WTC11 (cell line): Measurements from ENCODE around the gene MARK3. TPM values are rescaled to one million over a fixed set of nuclear protein-coding genes. Genes with fewer than 3 reads are reported as not detected.

Source experiments
- ATAC-seq: fragments of 200-7000 bp; cut with Tn5 transposase; 2 replicates; pipeline ENCODE4 v1.10.0; 2021; ENCODE audit warnings: mild to moderate bottlenecking, moderate library complexity
- CTCF ChIA-PET: fragments of 300-600 bp; sonication (Branson Sonifier 250); formaldehyde crosslinking; loops from one replicate; lab custom pipeline; 2021; ENCODE audit warnings: antibody characterized with exemption; lab: Charles Lee
- POLR2A ChIA-PET: fragments of 350-600 bp; sonication (Branson Sonifier 250); formaldehyde crosslinking; loops from one replicate; lab custom pipeline; 2021; ENCODE audit warnings: antibody characterized with exemption; lab: Charles Lee
- DNase-seq: peaks from one replicate; pipeline ENCODE4 v3.0.0; 2021; ENCODE audit warnings: low spot score
- H3K27ac Mint-ChIP-seq: 2 replicates; pipeline ENCODE4 v1.8.0; 2021; ENCODE audit warnings: mixed read lengths
- H3K27me3 Mint-ChIP-seq: 2 replicates; pipeline ENCODE4 v1.8.0; 2021; ENCODE audit warnings: low read depth, mild to moderate bottlenecking, moderate library complexity, mixed read lengths
- H3K36me3 Mint-ChIP-seq: 2 replicates; pipeline ENCODE4 v1.8.0; 2021; ENCODE audit warnings: mixed read lengths
- H3K4me1 Mint-ChIP-seq: 2 replicates; pipeline ENCODE4 v1.8.0; 2022; ENCODE audit warnings: mixed read lengths
- H3K4me3 Mint-ChIP-seq: 2 replicates; pipeline ENCODE4 v1.8.0; 2021; ENCODE audit warnings: mild to moderate bottlenecking, moderate library complexity, mixed read lengths
- H3K9me3 Mint-ChIP-seq: 2 replicates; pipeline ENCODE4 v1.8.0; 2021; ENCODE audit warnings: mixed read lengths
- CBFB ChIP-seq: sonication (generic); formaldehyde crosslinking; IDR thresholded peaks from 2 replicates; pipeline ENCODE4 v1.8.1; 2022; ENCODE audit warnings: mild to moderate bottlenecking, low read depth, missing genetic modification reagents
- CREB1 ChIP-seq: sonication (generic); formaldehyde crosslinking; IDR thresholded peaks from 2 replicates; pipeline ENCODE4 v1.8.0; 2023; ENCODE audit warnings: mild to moderate bottlenecking, missing genetic modification reagents
- FOXJ3 ChIP-seq: sonication (generic); formaldehyde crosslinking; IDR thresholded peaks from 2 replicates; pipeline ENCODE4 v1.9.0; 2021; ENCODE audit warnings: missing genetic modification reagents, mild to moderate bottlenecking, borderline replicate concordance
- NR2C2 ChIP-seq: sonication (generic); formaldehyde crosslinking; IDR thresholded peaks from 2 replicates; pipeline ENCODE4 v1.8.0; 2022; ENCODE audit warnings: mild to moderate bottlenecking, missing genetic modification reagents
- NR3C1 ChIP-seq: sonication (generic); formaldehyde crosslinking; conservative IDR thresholded peaks from 2 replicates; pipeline ENCODE4 v1.8.1; 2023; ENCODE audit warnings: low read depth, mild to moderate bottlenecking, missing genetic modification reagents
- RELA ChIP-seq: sonication (generic); formaldehyde crosslinking; IDR thresholded peaks from 2 replicates; pipeline ENCODE4 v1.8.1; 2022; ENCODE audit warnings: missing genetic modification reagents, mild to moderate bottlenecking, borderline replicate concordance
- SOX15 ChIP-seq: fragments of 250-450 bp; sonication (Bioruptor Pico); IDR thresholded peaks from 2 replicates; pipeline ENCODE4 v1.9.0; 2021; ENCODE audit warnings: mild to moderate bottlenecking
- SP1 ChIP-seq: sonication (generic); formaldehyde crosslinking; conservative IDR thresholded peaks from 2 replicates; pipeline ENCODE4 v1.8.1; 2022; ENCODE audit warnings: missing genetic modification reagents
- STAT6 ChIP-seq: sonication (generic); formaldehyde crosslinking; conservative IDR thresholded peaks from 2 replicates; pipeline ENCODE4 v1.8.1; 2023; ENCODE audit warnings: mild to moderate bottlenecking, low read depth, missing genetic modification reagents, moderate library complexity
- TCF7 ChIP-seq: sonication (generic); formaldehyde crosslinking; IDR thresholded peaks from 2 replicates; pipeline ENCODE4 v1.8.0; 2022; ENCODE audit warnings: mild to moderate bottlenecking, low read depth, missing genetic modification reagents, moderate library complexity
- TP53 ChIP-seq: sonication (generic); formaldehyde crosslinking; IDR thresholded peaks from 2 replicates; pipeline ENCODE4 v1.8.1; 2023; ENCODE audit warnings: mild to moderate bottlenecking, missing genetic modification reagents
- ZNF317 ChIP-seq: sonication (generic); formaldehyde crosslinking; IDR thresholded peaks from 2 replicates; pipeline ENCODE4 v1.8.1; 2023; ENCODE audit warnings: low read depth, mild to moderate bottlenecking, moderate library complexity, missing genetic modification reagents, borderline replicate concordance
- total RNA-seq: library from RNA; stranded (reverse); gene quantifications from 3 replicates; pipeline ENCODE4 v1.2.3, GENCODE V29; 2021
- TF ChIP-seq, protein P1 (sequence below): fragments of 250-450 bp; sonication (Bioruptor Pico); IDR thresholded peaks from 2 replicates; pipeline ENCODE4 v1.9.0; 2021; ENCODE audit warnings: mild to moderate bottlenecking, borderline replicate concordance
- TF ChIP-seq, protein P2 (sequence below): sonication (generic); formaldehyde crosslinking; IDR thresholded peaks from 2 replicates; pipeline ENCODE4 v1.8.0; 2022; ENCODE audit warnings: mild to moderate bottlenecking, missing genetic modification reagents
- TF ChIP-seq, protein P3 (sequence below): sonication (generic); formaldehyde crosslinking; IDR thresholded peaks from 2 replicates; pipeline ENCODE4 v1.8.1; 2022; ENCODE audit warnings: mild to moderate bottlenecking, moderate library complexity, missing genetic modification reagents
- TF ChIP-seq, protein P4 (sequence below): sonication (generic); formaldehyde crosslinking; IDR thresholded peaks from 2 replicates; pipeline ENCODE4 v1.8.1; 2023; ENCODE audit warnings: mild to moderate bottlenecking, missing genetic modification reagents, moderate library complexity
- TF ChIP-seq, protein P5 (sequence below): sonication (generic); formaldehyde crosslinking; IDR thresholded peaks from 2 replicates; pipeline ENCODE4 v1.8.0; 2022; ENCODE audit warnings: missing genetic modification reagents

MARK3 gene
- total RNA-seq, 1 experiment from 2014 or later, result 93.7 TPM

GRCh38 chr14:103495854-103496253 is 110.6 kb downstream of the MARK3 start:
- no peak for ATAC-seq
- CTCF ChIA-PET, result interaction anchor here (0.6 kb wide), 1 partner anchor 64 kb away, joined by 4 read pairs; no protein-coding TSS in a partner anchor
- TF ChIP-seq SP1 (no peak), STAT6 (CRISPR knock-in tag) (no peak), NR3C1 (no peak), TP53 (no peak), FOXJ3 (CRISPR knock-in tag) (no peak), RELA (no peak), ZNF317 (CRISPR knock-in tag) (no peak), SOX15 (CRISPR knock-in tag) (no peak), CBFB (CRISPR knock-in tag) (no peak), NR2C2 (CRISPR knock-in tag) (no peak), TCF7 (no peak), CREB1 (no peak)
- TF ChIP-seq, protein P1, sequence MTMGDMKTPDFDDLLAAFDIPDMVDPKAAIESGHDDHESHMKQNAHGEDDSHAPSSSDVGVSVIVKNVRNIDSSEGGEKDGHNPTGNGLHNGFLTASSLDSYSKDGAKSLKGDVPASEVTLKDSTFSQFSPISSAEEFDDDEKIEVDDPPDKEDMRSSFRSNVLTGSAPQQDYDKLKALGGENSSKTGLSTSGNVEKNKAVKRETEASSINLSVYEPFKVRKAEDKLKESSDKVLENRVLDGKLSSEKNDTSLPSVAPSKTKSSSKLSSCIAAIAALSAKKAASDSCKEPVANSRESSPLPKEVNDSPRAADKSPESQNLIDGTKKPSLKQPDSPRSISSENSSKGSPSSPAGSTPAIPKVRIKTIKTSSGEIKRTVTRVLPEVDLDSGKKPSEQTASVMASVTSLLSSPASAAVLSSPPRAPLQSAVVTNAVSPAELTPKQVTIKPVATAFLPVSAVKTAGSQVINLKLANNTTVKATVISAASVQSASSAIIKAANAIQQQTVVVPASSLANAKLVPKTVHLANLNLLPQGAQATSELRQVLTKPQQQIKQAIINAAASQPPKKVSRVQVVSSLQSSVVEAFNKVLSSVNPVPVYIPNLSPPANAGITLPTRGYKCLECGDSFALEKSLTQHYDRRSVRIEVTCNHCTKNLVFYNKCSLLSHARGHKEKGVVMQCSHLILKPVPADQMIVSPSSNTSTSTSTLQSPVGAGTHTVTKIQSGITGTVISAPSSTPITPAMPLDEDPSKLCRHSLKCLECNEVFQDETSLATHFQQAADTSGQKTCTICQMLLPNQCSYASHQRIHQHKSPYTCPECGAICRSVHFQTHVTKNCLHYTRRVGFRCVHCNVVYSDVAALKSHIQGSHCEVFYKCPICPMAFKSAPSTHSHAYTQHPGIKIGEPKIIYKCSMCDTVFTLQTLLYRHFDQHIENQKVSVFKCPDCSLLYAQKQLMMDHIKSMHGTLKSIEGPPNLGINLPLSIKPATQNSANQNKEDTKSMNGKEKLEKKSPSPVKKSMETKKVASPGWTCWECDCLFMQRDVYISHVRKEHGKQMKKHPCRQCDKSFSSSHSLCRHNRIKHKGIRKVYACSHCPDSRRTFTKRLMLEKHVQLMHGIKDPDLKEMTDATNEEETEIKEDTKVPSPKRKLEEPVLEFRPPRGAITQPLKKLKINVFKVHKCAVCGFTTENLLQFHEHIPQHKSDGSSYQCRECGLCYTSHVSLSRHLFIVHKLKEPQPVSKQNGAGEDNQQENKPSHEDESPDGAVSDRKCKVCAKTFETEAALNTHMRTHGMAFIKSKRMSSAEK (CRISPR knock-in tag), result no peak
- TF ChIP-seq, protein P2, sequence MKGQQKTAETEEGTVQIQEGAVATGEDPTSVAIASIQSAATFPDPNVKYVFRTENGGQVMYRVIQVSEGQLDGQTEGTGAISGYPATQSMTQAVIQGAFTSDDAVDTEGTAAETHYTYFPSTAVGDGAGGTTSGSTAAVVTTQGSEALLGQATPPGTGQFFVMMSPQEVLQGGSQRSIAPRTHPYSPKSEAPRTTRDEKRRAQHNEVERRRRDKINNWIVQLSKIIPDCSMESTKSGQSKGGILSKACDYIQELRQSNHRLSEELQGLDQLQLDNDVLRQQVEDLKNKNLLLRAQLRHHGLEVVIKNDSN, result no peak
- TF ChIP-seq, protein P3, sequence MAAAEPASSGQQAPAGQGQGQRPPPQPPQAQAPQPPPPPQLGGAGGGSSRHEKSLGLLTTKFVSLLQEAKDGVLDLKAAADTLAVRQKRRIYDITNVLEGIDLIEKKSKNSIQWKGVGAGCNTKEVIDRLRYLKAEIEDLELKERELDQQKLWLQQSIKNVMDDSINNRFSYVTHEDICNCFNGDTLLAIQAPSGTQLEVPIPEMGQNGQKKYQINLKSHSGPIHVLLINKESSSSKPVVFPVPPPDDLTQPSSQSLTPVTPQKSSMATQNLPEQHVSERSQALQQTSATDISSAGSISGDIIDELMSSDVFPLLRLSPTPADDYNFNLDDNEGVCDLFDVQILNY (CRISPR knock-in tag), result no peak
- TF ChIP-seq, protein P4, sequence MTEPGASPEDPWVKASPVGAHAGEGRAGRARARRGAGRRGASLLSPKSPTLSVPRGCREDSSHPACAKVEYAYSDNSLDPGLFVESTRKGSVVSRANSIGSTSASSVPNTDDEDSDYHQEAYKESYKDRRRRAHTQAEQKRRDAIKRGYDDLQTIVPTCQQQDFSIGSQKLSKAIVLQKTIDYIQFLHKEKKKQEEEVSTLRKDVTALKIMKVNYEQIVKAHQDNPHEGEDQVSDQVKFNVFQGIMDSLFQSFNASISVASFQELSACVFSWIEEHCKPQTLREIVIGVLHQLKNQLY, result no peak
- TF ChIP-seq, protein P5, sequence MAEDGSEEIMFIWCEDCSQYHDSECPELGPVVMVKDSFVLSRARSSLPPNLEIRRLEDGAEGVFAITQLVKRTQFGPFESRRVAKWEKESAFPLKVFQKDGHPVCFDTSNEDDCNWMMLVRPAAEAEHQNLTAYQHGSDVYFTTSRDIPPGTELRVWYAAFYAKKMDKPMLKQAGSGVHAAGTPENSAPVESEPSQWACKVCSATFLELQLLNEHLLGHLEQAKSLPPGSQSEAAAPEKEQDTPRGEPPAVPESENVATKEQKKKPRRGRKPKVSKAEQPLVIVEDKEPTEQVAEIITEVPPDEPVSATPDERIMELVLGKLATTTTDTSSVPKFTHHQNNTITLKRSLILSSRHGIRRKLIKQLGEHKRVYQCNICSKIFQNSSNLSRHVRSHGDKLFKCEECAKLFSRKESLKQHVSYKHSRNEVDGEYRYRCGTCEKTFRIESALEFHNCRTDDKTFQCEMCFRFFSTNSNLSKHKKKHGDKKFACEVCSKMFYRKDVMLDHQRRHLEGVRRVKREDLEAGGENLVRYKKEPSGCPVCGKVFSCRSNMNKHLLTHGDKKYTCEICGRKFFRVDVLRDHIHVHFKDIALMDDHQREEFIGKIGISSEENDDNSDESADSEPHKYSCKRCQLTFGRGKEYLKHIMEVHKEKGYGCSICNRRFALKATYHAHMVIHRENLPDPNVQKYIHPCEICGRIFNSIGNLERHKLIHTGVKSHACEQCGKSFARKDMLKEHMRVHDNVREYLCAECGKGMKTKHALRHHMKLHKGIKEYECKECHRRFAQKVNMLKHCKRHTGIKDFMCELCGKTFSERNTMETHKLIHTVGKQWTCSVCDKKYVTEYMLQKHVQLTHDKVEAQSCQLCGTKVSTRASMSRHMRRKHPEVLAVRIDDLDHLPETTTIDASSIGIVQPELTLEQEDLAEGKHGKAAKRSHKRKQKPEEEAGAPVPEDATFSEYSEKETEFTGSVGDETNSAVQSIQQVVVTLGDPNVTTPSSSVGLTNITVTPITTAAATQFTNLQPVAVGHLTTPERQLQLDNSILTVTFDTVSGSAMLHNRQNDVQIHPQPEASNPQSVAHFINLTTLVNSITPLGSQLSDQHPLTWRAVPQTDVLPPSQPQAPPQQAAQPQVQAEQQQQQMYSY, result no peak
- TF ChIP-seq, all 79 proteins: peak for 0
- H3K27ac Mint-ChIP-seq, result no peak overlapping the region
- POLR2A ChIA-PET, result no interaction called here
- H3K4me1 Mint-ChIP-seq, result no peaks in the 10 kb centered on the region
- DNase-seq, result no peak
- H3K4me3 Mint-ChIP-seq, result no peak overlapping the region
- no peaks in the 10 kb centered on the region for H3K27me3 Mint-ChIP-seq
- no peaks in the 10 kb centered on the region for H3K9me3 Mint-ChIP-seq
- peaks cover 24% of the 10 kb centered on the region for H3K36me3 Mint-ChIP-seq
